Epithelial cell of proximal tubule (primary cell): ENCODE measurements around the gene TCP11. TPM values are rescaled to one million over a fixed set of nuclear protein-coding genes. Genes with fewer than 3 reads are reported as not detected.

Source experiments
- DNase-seq: peaks from one replicate; pipeline ENCODE4 v3.0.0-alpha.2; 2011; ENCODE audit warnings: low read depth
- H3K4me3 ChIP-seq: 2 replicates; pipeline ENCODE4 v1.5.1; 2011; ENCODE audit warnings: low read depth, mild to moderate bottlenecking, low read length
- total RNA-seq: library from RNA; depleted of rRNA; stranded (reverse); fragments of >200 nt; gene quantifications from 2 replicates; pipeline ENCODE4 v1.2.3, GENCODE V29; 2015
- TF ChIP-seq, protein P1 (sequence below): conservative IDR thresholded peaks from 2 replicates; pipeline ENCODE4 v1.5.1; 2012; ENCODE audit warnings: low read depth, mild to moderate bottlenecking, low read length

TCP11 gene
- total RNA-seq, 1 donor from 2014 or later: not detected

DNA sequence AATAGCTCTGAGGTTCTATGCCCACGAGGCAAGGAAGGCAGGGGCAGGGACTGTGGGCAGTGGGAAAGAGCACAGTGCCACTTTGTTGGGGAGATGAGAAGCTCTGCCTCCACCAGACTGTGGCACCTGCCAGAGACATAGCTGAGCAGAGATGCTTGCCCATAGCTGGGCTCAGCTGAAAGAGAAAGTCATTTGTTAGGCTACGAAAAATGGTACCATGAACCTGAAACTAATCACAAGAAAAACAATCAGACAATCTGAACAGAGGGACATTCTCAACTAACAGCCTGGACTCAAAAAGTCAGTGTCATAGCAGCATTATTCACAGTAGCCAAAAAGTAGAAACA, 32.9 kb upstream of the TCP11 start:
- TF ChIP-seq, protein P1, sequence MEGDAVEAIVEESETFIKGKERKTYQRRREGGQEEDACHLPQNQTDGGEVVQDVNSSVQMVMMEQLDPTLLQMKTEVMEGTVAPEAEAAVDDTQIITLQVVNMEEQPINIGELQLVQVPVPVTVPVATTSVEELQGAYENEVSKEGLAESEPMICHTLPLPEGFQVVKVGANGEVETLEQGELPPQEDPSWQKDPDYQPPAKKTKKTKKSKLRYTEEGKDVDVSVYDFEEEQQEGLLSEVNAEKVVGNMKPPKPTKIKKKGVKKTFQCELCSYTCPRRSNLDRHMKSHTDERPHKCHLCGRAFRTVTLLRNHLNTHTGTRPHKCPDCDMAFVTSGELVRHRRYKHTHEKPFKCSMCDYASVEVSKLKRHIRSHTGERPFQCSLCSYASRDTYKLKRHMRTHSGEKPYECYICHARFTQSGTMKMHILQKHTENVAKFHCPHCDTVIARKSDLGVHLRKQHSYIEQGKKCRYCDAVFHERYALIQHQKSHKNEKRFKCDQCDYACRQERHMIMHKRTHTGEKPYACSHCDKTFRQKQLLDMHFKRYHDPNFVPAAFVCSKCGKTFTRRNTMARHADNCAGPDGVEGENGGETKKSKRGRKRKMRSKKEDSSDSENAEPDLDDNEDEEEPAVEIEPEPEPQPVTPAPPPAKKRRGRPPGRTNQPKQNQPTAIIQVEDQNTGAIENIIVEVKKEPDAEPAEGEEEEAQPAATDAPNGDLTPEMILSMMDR: no peak
- no peak for DNase-seq
- H3K4me3 ChIP-seq: no peak overlapping the region

DNA sequence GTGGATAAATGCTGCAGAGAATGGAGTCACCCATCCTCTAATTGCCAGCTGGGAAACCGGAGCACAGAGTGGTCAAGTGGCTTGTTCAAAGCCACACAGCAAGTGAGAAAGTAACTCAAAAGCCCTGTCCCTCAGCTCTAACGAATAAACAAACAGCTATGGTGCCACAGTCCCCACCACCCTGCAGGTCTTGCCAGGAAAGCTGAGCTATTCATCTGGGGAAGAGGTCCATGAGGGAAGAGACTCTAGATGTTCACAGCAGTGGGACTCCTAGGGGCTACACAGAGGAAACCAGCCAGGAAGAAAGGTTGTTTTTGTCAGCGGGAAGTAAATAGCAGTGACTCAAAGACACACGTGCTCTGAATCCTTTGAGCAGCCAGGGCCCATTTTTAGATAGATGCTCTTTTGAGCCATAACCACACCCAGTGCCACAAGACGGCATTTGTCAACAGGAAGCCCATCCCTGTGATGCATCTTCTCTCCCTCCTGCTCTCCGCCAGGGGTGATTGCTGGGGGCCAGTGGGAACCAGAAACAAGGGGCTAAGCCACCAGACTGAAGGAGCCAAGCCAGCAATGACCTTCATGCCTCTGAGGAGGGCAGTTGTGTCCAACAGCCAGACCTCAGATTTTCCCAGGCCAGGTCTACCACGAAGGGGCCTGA, 32.4 kb upstream of the TCP11 start:
- H3K4me3 ChIP-seq: no peak overlapping the region
- no peak for DNase-seq
- TF ChIP-seq, protein P1: no peak

DNA sequence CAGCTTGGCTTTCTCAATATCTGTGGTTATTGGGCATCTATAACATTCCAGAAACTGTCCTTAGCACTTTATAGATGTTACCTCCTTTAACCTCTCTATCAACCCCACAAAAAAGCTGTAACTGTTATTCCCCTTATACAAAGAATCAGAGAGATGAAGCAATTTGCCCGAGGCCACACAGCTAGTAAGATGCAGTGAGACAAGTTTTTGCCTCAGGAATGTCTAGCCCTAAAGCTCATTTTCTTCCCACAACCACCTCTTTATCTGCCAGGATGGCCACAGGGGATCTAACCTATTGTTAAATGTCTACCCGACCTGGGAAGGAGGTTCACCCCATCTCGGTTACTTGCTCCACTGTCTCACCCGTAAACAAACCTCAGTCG, 31.9 kb upstream of the TCP11 start:
- no peak overlapping the region for H3K4me3 ChIP-seq
- TF ChIP-seq, protein P1: no peak
- no peak for DNase-seq

DNA sequence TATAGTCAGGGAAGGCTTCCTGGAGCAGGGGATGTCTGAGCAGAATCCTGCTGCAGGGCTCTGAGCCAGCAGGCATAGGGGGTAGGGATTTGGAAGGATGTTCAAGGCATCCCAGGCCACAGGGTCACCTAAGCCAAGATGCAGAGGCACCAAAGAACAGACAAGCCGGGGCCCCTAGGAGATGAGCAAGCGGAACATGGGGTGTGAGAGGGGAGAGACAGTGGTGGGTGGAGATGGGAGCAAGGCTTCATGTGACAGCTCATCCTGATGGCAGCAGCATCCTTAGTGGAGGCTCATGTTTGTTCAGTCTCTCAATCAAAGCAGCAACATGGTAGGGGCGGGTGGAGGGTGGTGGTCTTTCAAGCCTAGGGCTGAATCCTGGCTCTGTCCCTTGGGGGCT, 29.8 kb upstream of the TCP11 start:
- H3K4me3 ChIP-seq: no peak overlapping the region
- no peak for DNase-seq
- TF ChIP-seq, protein P1: no peak

DNA sequence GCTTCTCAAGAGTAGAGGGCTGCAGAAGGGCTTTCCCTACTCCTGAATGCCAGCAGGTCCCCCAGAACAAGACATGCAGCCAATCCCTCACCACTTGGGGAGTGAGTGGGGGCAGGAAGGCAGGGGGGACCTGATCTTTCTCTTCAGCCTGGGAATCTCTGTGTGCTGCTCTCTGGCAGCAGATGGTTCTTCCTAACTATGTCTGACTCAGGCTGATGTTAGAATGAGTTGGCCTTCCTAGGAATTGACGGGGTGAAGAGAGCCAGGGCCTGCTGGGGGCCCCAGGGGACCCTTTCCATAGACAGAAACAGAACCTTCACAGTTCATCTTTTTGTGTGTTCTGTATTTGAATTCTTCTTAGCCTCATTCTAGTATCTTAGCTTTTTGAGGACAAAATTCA, 29.0 kb upstream of the TCP11 start:
- H3K4me3 ChIP-seq: no peak overlapping the region
- DNase-seq: no peak
- TF ChIP-seq, protein P1: no peak

DNA sequence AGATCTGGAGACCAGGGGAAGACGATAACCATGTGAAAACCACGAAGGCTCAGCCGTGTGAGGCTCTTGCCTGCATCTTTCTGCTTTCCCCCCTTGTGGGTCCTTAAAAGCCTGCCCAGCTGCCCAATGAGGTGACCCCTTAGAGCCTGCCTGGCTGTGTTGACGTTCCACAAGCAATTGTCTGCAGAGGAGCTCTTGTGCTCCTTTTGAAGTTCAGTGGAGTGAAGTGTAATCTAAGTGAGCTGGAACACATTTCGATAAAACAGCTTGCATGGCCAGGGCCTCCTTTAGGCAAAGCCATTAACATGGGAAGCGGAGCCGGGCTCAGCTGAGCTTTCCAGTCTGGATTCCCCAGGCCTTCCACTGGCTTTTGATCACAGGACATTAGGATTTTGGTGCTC, 27.3 kb upstream of the TCP11 start:
- H3K4me3 ChIP-seq: no peak overlapping the region
- DNase-seq: no peak
- TF ChIP-seq, protein P1: no peak

DNA sequence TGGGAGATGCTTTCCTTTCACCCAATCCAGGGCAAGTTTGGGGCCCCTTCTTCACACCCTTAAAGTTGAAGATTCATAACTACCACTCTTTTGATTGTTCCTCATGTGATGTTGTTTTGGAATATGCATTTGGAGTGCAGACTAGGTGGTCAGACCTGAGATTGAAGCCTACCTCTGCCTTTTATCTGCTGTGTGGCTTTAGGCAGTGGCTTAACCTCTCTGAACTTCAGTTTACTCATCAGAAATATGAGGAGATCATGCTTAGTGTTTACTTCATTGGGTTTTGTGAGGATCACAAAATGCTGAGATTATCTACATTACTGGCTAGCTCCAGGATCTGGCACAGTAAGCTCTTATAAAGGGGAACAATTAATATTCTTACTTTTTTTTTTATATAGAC, 26.4 kb upstream of the TCP11 start:
- no peak for DNase-seq
- TF ChIP-seq, protein P1: no peak
- no peak overlapping the region for H3K4me3 ChIP-seq
